Endothelial cell of umbilical vein (primary cell): ENCODE measurements around the gene MAGIX. TPM values are rescaled to one million over a fixed set of nuclear protein-coding genes. Genes with fewer than 3 reads are reported as not detected.

Experiments
- BruUV-seq: library from RNA; stranded (reverse); fragments of 400-500 nt; replicated peaks from 2 replicates; lab custom pipeline; 2021; lab: Mats Ljungman, UMichigan
- CTCF ChIA-PET: fragments of 300-600, 350-600 bp; sonication (Branson Sonifier 250); formaldehyde crosslinking; loops from one replicate; lab custom pipeline; 2021; ENCODE audit warnings: antibody characterized with exemption, inconsistent platforms; lab: Charles Lee
- POLR2A ChIA-PET: fragments of 300-600, 350-600 bp; sonication (Branson Sonifier 250); formaldehyde crosslinking; loops from one replicate; lab custom pipeline; 2021; ENCODE audit warnings: antibody characterized with exemption, inconsistent platforms; lab: Charles Lee
- DNase-seq: peaks from one replicate; pipeline ENCODE4 v3.0.0-alpha.2; 2011; ENCODE audit warnings: low read depth, low spot score
- FAIRE-seq: peaks from 2 replicates; lab custom pipeline; 2011; peaks lifted over from hg19 to GRCh38; lab: Jason Lieb, UNC
- H2AFZ ChIP-seq: 2 replicates; pipeline ENCODE4 v1.6.0; 2012; ENCODE audit warnings: low read depth, low read length, control low read depth, inconsistent platforms
- H3K27ac ChIP-seq: 2 replicates; pipeline ENCODE4 v1.5.1; 2011; ENCODE audit warnings: low read depth, mild to moderate bottlenecking, control low read depth, low read length, moderate library complexity; ENCODE audit not compliant: insufficient read depth
- H3K27me3 ChIP-seq, 2 experiments: 2 replicates each; pipeline versions ENCODE4 v1.6.0 to v1.6.1; 2011; ENCODE audit warnings: low read length in 2 of 2, mixed read lengths in 1 of 2; ENCODE audit not compliant: control insufficient read depth in 2 of 2, insufficient read depth in 2 of 2
- H3K36me3 ChIP-seq, 2 experiments: 2 replicates in 1 of 2; 3 replicates in 1 of 2; pipeline ENCODE4 v1.5.1; 2011; ENCODE audit warnings: low read length in 2 of 2, mild to moderate bottlenecking in 1 of 2, moderate library complexity in 1 of 2; ENCODE audit not compliant: control insufficient read depth in 2 of 2, insufficient read depth in 2 of 2; ENCODE audit errors: extremely low read depth in 1 of 2
- H3K4me1 ChIP-seq: 3 replicates; pipeline ENCODE4 v1.5.1; 2011; ENCODE audit warnings: mild to moderate bottlenecking, low read length; ENCODE audit not compliant: control insufficient read depth, insufficient read depth; ENCODE audit errors: extremely low read depth
- H3K4me2 ChIP-seq: 2 replicates; pipeline ENCODE4 v1.6.1; 2011; ENCODE audit warnings: low read length, control low read depth, mixed read lengths; ENCODE audit not compliant: insufficient read depth
- H3K4me3 ChIP-seq, 3 experiments: fragments of 200-600 bp in 1 of 3; sonication (generic), shearing (Covaris generic) in 1 of 3; replicated peaks in 1 of 3; 2 replicates each; pipeline ENCODE4 v1.5.1; 2011 to 2016; ENCODE audit warnings: control low read depth in 3 of 3, low read length in 3 of 3, mild to moderate bottlenecking in 2 of 3, inconsistent platforms in 1 of 3, low read depth in 1 of 3, moderate library complexity in 1 of 3; ENCODE audit not compliant: insufficient read depth in 1 of 3
- H3K79me2 ChIP-seq: 2 replicates; pipeline ENCODE4 v1.6.0; 2012; ENCODE audit warnings: low read length, inconsistent platforms; ENCODE audit not compliant: control insufficient read depth, insufficient read depth
- H3K9ac ChIP-seq: replicated peaks from 2 replicates; pipeline ENCODE3; 2011; ENCODE audit warnings: low read length, control low read depth; ENCODE audit not compliant: insufficient read depth; ENCODE audit errors: extremely low read depth
- H3K9me1 ChIP-seq: replicated peaks from 3 replicates; pipeline ENCODE4 v1.6.0; 2011; ENCODE audit warnings: mild to moderate bottlenecking, low read length; ENCODE audit not compliant: control insufficient read depth, insufficient read depth; ENCODE audit errors: extremely low read depth
- H3K9me3 ChIP-seq: replicated peaks from 2 replicates; pipeline ENCODE4 v1.5.1; 2012; ENCODE audit warnings: low read length, inconsistent platforms; ENCODE audit not compliant: control insufficient read depth, insufficient read depth
- H4K20me1 ChIP-seq: replicated peaks from 2 replicates; pipeline ENCODE3; 2011; ENCODE audit warnings: mild to moderate bottlenecking, low read length; ENCODE audit not compliant: control insufficient read depth, insufficient read depth; ENCODE audit errors: extremely low read depth
- CTCF ChIP-seq, 2 donors: IDR thresholded peaks; 1 replicate in 1 of 2; 2 replicates in 1 of 2; pipeline ENCODE4 v1.5.1; 2011; ENCODE audit warnings: low read length in 2 of 2, mild to moderate bottlenecking in 2 of 2, moderate library complexity in 2 of 2, control low read depth in 1 of 2, inconsistent platforms in 1 of 2, low read depth in 1 of 2; ENCODE audit not compliant: insufficient read depth in 1 of 2; ENCODE audit errors: extremely low read depth in 1 of 2
- EZH2 ChIP-seq: IDR thresholded peaks from 2 replicates; pipeline ENCODE4 v1.6.1; 2012; ENCODE audit warnings: borderline replicate concordance, low read depth, mild to moderate bottlenecking, moderate library complexity, low read length, inconsistent platforms; ENCODE audit not compliant: severe bottlenecking
- FOS ChIP-seq: IDR thresholded peaks from 2 replicates; pipeline ENCODE4 v1.6.1; 2011; ENCODE audit warnings: mild to moderate bottlenecking, low read length, moderate library complexity, borderline replicate concordance; ENCODE audit not compliant: insufficient read depth
- JUN ChIP-seq: IDR thresholded peaks from 2 replicates; pipeline ENCODE4 v1.6.1; 2011; ENCODE audit warnings: borderline replicate concordance, low read depth; ENCODE audit not compliant: insufficient read length, insufficient read depth
- MAX ChIP-seq: IDR thresholded peaks from 2 replicates; pipeline ENCODE4 v1.6.1; 2011; ENCODE audit not compliant: insufficient read depth, insufficient read length
- MYC ChIP-seq: IDR thresholded peaks from one replicate; pipeline ENCODE4 v1.6.1; 2011; ENCODE audit warnings: mild to moderate bottlenecking, low read depth, low read length
- POLR2A ChIP-seq: IDR thresholded peaks from 2 replicates; pipeline ENCODE4 v1.6.1; 2012; ENCODE audit warnings: low read depth, mild to moderate bottlenecking, control low read depth, low read length
- POLR2AphosphoS5 ChIP-seq: IDR thresholded peaks from 2 replicates; pipeline ENCODE4 v1.6.1; 2012; ENCODE audit warnings: low read depth, mild to moderate bottlenecking, control low read depth, low read length, moderate library complexity; ENCODE audit not compliant: insufficient read depth
- dilution Hi-C: fragments of 300-500 bp; cut with MboI; formaldehyde crosslinking; loops from one replicate; pipeline ENCODE4 v1.15.0; 2019; ENCODE audit warnings: low sequenced_read_pairs; ENCODE audit not compliant: extremely low pct_ligation_motif_present
- intact Hi-C: fragments of 100-400 bp; cut with micrococcal nuclease; formaldehyde crosslinking; loops from one replicate; pipeline ENCODE4 v1.10.0; 2022
- polyA plus RNA-seq, 4 experiments: library from polyadenylated mRNA; depleted of rRNA in 3 of 4; stranded (reverse) in 3 of 4; unstranded in 1 of 4; fragments of >200 nt; gene quantifications; 2 replicates each; pipeline versions ENCODE4 v1.2.1 to v1.2.3, GENCODE V29; 2011 to 2012; ENCODE audit warnings: missing spikeins in 1 of 4
- total RNA-seq: library from RNA; stranded (reverse); gene quantifications from 2 replicates; pipeline ENCODE4 v1.2.3, GENCODE V29; 2021

Gene MAGIX
- total and polyA plus RNA-seq, 2 donors (not counting 3 experiments of a cell fraction or from before 2014, with no cell fraction given): 0.77 to 0.88 TPM

GRCh38 chrX:49211074-49211473 is 48.5 kb downstream of the MAGIX start:
- POLR2A ChIA-PET: no interaction called here
- no peaks in the 10 kb centered on the region for H3K4me1 ChIP-seq
- no peak for DNase-seq
- BruUV-seq: no TSS peak
- H4K20me1 ChIP-seq: no peaks in the 10 kb centered on the region
- intact Hi-C loops (no loop called here), dilution Hi-C loops (no loop called here)
- H3K9me3 ChIP-seq: no peaks in the 10 kb centered on the region
- H3K4me3 ChIP-seq: no peak overlapping the region
- no peak for FAIRE-seq
- no peaks in the 10 kb centered on the region for H3K27me3 ChIP-seq
- H3K9ac ChIP-seq: no peak overlapping the region
- no peak overlapping the region for H2AFZ ChIP-seq
- H3K27ac ChIP-seq: no peak overlapping the region
- H3K79me2 ChIP-seq: no peaks in the 10 kb centered on the region
- no peak overlapping the region for H3K4me2 ChIP-seq
- CTCF ChIA-PET: no interaction called here
- H3K9me1 ChIP-seq: no peaks in the 10 kb centered on the region
- TF ChIP-seq MAX (no peak), JUN (no peak), POLR2AphosphoS5 (no peak), EZH2 (no peak), MYC (no peak), FOS (no peak), CTCF (IDR thresholded peaks at IDR 0.05; ENCODE audit: extremely low read depth in 1 of 2, insufficient read depth in 1 of 2, low read depth in 1 of 2, low read length in 2 of 2) (no peak), POLR2A (no peak)
- no peaks in the 10 kb centered on the region for H3K36me3 ChIP-seq
